Measurements from ENCODE around the gene ALOX5. TPM values are rescaled to one million over a fixed set of nuclear protein-coding genes. Genes with fewer than 3 reads are reported as not detected.

The ALOX5 gene
- total and polyA plus RNA-seq, 2 experiments from 2014 or later: 3.7 to 5.4 TPM

- Histone ChIP-seq H3K4me2 (no peak overlapping the region), H3F3A (replicated peaks; ENCODE audit: low read depth) (no peaks in the 10 kb centered on the region), H4K20me1 (replicated peaks; ENCODE audit: insufficient read depth) (no peaks in the 10 kb centered on the region), H3K36me3 (ENCODE audit: insufficient read depth) (no peaks in the 10 kb centered on the region), H3K4me1 (ENCODE audit: insufficient read depth) (no peaks in the 10 kb centered on the region), H3K4me3 (no peak overlapping the region), H2AFZ (no peak overlapping the region), H3K9me2 (ENCODE audit: insufficient read depth) (no peaks in the 10 kb centered on the region), H3K27ac (ENCODE audit: low read depth) (no peak overlapping the region), H3K79me2 (replicated peaks; ENCODE audit: insufficient read depth) (0 out of 2 replicates have a peak, but pooled peaks cover 3% of the 10 kb centered on the region), H3K27me3 (ENCODE audit: insufficient read depth) (no peaks in the 10 kb centered on the region)
- TF ChIP-seq CREB1 (CRISPR knock-in tag; IDR thresholded peaks at IDR 0.05; ENCODE audit: low read depth): no peak
- TF ChIP-seq NANOG (IDR thresholded peaks at IDR 0.05; ENCODE audit: borderline replicate concordance): no peak
- TF ChIP-seq CTCF (conservative IDR thresholded peaks at IDR 0.05; ENCODE audit: low read depth in 2 of 2): no peak
- TF ChIP-seq, protein P1, sequence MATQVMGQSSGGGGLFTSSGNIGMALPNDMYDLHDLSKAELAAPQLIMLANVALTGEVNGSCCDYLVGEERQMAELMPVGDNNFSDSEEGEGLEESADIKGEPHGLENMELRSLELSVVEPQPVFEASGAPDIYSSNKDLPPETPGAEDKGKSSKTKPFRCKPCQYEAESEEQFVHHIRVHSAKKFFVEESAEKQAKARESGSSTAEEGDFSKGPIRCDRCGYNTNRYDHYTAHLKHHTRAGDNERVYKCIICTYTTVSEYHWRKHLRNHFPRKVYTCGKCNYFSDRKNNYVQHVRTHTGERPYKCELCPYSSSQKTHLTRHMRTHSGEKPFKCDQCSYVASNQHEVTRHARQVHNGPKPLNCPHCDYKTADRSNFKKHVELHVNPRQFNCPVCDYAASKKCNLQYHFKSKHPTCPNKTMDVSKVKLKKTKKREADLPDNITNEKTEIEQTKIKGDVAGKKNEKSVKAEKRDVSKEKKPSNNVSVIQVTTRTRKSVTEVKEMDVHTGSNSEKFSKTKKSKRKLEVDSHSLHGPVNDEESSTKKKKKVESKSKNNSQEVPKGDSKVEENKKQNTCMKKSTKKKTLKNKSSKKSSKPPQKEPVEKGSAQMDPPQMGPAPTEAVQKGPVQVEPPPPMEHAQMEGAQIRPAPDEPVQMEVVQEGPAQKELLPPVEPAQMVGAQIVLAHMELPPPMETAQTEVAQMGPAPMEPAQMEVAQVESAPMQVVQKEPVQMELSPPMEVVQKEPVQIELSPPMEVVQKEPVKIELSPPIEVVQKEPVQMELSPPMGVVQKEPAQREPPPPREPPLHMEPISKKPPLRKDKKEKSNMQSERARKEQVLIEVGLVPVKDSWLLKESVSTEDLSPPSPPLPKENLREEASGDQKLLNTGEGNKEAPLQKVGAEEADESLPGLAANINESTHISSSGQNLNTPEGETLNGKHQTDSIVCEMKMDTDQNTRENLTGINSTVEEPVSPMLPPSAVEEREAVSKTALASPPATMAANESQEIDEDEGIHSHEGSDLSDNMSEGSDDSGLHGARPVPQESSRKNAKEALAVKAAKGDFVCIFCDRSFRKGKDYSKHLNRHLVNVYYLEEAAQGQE (IDR thresholded peaks at IDR 0.05; ENCODE audit: unreplicated experiment): no peak
- no peak for TF ChIP-seq EZH2 (IDR thresholded peaks at IDR 0.05; ENCODE audit: low read depth, unreplicated experiment)
- no peak for TF ChIP-seq ZNF331 (CRISPR knock-in tag; IDR thresholded peaks at IDR 0.05; ENCODE audit: low read depth)
- no peak for TF ChIP-seq JUNB (IDR thresholded peaks at IDR 0.05; ENCODE audit: unreplicated experiment)
- TF ChIP-seq ZNF114 (CRISPR knock-in tag; IDR thresholded peaks at IDR 0.05): no peak
- no peak for TF ChIP-seq EZH2phosphoT487 (IDR thresholded peaks at IDR 0.05; ENCODE audit: unreplicated experiment)
- no peak for TF ChIP-seq ETS1 (IDR thresholded peaks at IDR 0.05)
- no peak for TF ChIP-seq ZNF462 (CRISPR knock-in tag; IDR thresholded peaks at IDR 0.05)
- no peak for TF ChIP-seq POLR2AphosphoS5 (IDR thresholded peaks at IDR 0.05; ENCODE audit: low read depth)
- no peak for TF ChIP-seq STAT1 (IDR thresholded peaks at IDR 0.05; ENCODE audit: unreplicated experiment)
- H3K9me3 Mint-ChIP-seq: peaks cover 15% of the 10 kb centered on the region; the same call in 2 of the 3 replicates
- H3K36me3 Mint-ChIP-seq (ENCODE audit: low read depth): peaks cover 5% of the 10 kb centered on the region; the same call in 2 of the 3 replicates
- ATAC-seq (no peak), DNase-seq (ENCODE audit: low spot score) (no peak)
- no peak overlapping the region for H3K27ac Mint-ChIP-seq
- H3K4me3 Mint-ChIP-seq: no peak overlapping the region
- peaks cover 3% of the 10 kb centered on the region for H3K27me3 Mint-ChIP-seq (ENCODE audit: insufficient read depth, low read depth, poor library complexity)
- H3K4me1 Mint-ChIP-seq: no peaks in the 10 kb centered on the region
Measured at GRCh38 chr10:45488365-45488764, 114.3 kb downstream of the ALOX5 start.

All from GM23338 (cell line).